Measurements from ENCODE around the gene WWC1.

The WWC1 gene

DNA sequence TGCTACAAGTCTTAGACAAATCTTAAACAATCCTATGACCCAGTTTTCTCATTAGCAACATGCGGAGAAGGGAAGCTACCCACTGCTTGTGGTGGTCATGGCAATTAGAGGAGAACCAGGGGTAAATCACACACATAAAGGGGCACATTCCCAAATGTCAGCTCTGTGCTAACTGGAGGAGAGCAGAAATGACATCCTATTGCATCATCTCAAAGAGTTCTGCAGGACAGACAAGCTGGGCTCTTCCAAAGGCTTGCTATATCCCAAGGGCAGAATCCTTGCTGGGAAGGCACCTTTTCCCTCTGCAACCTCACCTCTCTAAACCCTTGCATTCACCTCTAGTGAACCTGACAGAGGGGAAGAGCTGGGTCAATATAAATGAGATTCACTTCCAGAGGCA is 17.0 kb upstream of the WWC1 start:
- no peak for TF ChIP-seq CTCF (IDR thresholded peaks at IDR 0.05)

DNA sequence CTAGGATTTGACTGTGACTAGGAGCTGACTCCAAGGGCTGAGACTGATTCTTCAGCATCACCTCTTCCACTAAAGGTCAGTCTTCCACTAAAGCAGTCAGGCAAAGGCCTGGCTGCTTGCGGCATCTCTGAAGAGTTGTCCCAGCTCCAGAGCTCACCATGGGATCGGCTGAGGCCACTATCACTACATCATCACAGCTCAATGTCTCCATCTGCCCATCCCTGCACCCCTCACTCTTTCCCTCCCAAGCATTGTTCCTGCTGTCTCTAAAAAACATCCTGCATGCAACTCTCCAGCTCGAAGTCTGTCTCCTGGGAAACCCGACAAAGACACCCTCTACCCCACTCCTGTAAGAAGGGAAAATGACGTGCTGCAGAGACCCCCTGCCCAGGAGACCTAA is 15.5 kb upstream of the WWC1 start:
- no peak for TF ChIP-seq CTCF (IDR thresholded peaks at IDR 0.05)

GRCh38 chr5:168282120-168282519 is 9.3 kb upstream of the WWC1 start:
- no peak for TF ChIP-seq CTCF (IDR thresholded peaks at IDR 0.05)

DNA sequence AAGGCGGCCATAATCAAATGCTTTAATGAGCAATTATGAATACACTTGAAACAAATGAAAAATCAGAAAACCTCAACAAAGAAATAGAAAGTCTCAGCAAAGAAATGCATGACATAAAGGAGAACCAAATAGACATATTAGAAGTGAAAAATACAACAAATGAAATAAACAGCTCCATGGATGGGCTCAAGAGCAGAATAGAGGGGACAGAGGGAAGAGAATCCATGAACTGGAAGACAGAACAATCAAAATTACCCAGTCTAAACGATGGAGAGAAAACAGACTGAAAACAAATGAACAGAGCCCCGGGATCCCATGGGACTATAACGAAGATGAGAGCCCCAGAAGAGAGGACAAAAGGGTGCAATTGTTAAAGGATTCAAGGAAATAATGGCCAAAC is 6.6 kb upstream of the WWC1 start:
- TF ChIP-seq CTCF (IDR thresholded peaks at IDR 0.05): no peak

DNA sequence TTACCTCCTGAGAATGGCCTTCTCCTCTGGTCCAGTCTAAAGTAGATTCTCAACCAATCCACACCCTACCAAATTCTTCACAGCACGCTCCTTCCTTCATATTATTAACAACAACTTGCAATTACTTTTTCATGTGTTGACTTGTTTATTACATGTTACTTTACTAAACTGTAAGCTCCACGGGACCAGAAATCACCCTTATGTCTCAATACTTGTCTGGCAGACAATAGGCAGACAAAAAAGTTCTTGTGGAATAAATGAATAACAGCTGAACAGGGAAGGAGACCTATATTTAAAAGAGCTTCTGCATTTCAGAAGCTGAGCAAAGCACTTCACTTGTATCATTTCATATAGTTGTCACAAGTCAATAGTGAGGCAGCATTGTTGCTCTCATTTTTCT is 5.7 kb upstream of the WWC1 start:
- no peak for TF ChIP-seq CTCF (IDR thresholded peaks at IDR 0.05)

GRCh38 chr5:168286386-168286785 is 5.1 kb upstream of the WWC1 start:
- no peak for TF ChIP-seq CTCF (IDR thresholded peaks at IDR 0.05)

GRCh38 chr5:168287362-168287761 is 4.1 kb upstream of the WWC1 start:
- TF ChIP-seq CTCF (IDR thresholded peaks at IDR 0.05): no peak

Data from LNCAP (cell line).